Measurements from ENCODE around the gene OR2T6.

Gene OR2T6

GRCh38 chr1:248375446-248375845, at the start of gene OR2T6:
Gene OR2T6, plus strand, starts transcription at chr1:248375746. Its CDS starts 11,863 bp downstream, at chr1:248387609.
- no peak for TF ChIP-seq CTCF (conservative IDR thresholded peaks at IDR 0.05)

GRCh38 chr1:248343451-248343850, 32.1 kb upstream of the OR2T6 start:
- H3K27ac ChIP-seq = no peak overlapping the region
- no peak for TF ChIP-seq CTCF (conservative IDR thresholded peaks at IDR 0.05)

More at GRCh38 chr1:248375446-248375845, at the start of gene OR2T6:
- H3K27ac ChIP-seq = no peak within 1 kb of the TSS

- no peak for TF ChIP-seq CTCF (conservative IDR thresholded peaks at IDR 0.05)
- H3K27ac ChIP-seq = no peak within 1 kb of the TSS
These were observed 27.1 kb upstream of the OR2T6 start, which contains the start of gene OR14C36 for GRCh38 chr1:248348475-248348874. Gene OR14C36, plus strand, starts transcription at chr1:248348775. Its CDS starts 0 bp downstream, at chr1:248348775.

GRCh38 chr1:248359415-248359814, 16.1 kb upstream of the OR2T6 start:
- H3K27ac ChIP-seq = no peak overlapping the region

GRCh38 chr1:248361121-248361715, 14.3 kb upstream of the OR2T6 start, which contains the start of gene OR2T4:
Gene OR2T4, plus strand, starts transcription at chr1:248361665. Its CDS starts 0 bp downstream, at chr1:248361665.
- no peak for TF ChIP-seq CTCF (conservative IDR thresholded peaks at IDR 0.05)

More at GRCh38 chr1:248359415-248359814, 16.1 kb upstream of the OR2T6 start:
- no peak for TF ChIP-seq CTCF (conservative IDR thresholded peaks at IDR 0.05)

GRCh38 chr1:248366609-248367008, 8.9 kb upstream of the OR2T6 start:
- no peak for TF ChIP-seq CTCF (conservative IDR thresholded peaks at IDR 0.05)
- no peak overlapping the region for H3K27ac ChIP-seq

More at GRCh38 chr1:248361121-248361715, 14.3 kb upstream of the OR2T6 start, which contains the start of gene OR2T4:
- H3K27ac ChIP-seq = no peak within 1 kb of the TSS

GRCh38 chr1:248372394-248372793, 3.2 kb upstream of the OR2T6 start:
- no peak for TF ChIP-seq CTCF (conservative IDR thresholded peaks at IDR 0.05)
- H3K27ac ChIP-seq = no peak overlapping the region

Data from VCaP (cell line).